WTC11 (cell line): ENCODE results near the gene OLFML2B. TPM values are rescaled to one million over a fixed set of nuclear protein-coding genes. Genes with fewer than 3 reads are reported as not detected.

Experiments
- ATAC-seq: fragments of 200-7000 bp; cut with Tn5 transposase; 2 replicates; pipeline ENCODE4 v1.10.0; 2021; ENCODE audit warnings: mild to moderate bottlenecking, moderate library complexity
- CTCF ChIA-PET: fragments of 300-600 bp; sonication (Branson Sonifier 250); formaldehyde crosslinking; loops from one replicate; lab custom pipeline; 2021; ENCODE audit warnings: antibody characterized with exemption; lab: Charles Lee
- POLR2A ChIA-PET: fragments of 350-600 bp; sonication (Branson Sonifier 250); formaldehyde crosslinking; loops from one replicate; lab custom pipeline; 2021; ENCODE audit warnings: antibody characterized with exemption; lab: Charles Lee
- DNase-seq: peaks from one replicate; pipeline ENCODE4 v3.0.0; 2021; ENCODE audit warnings: low spot score
- H3K27ac Mint-ChIP-seq: 2 replicates; pipeline ENCODE4 v1.8.0; 2021; ENCODE audit warnings: mixed read lengths
- H3K27me3 Mint-ChIP-seq: 2 replicates; pipeline ENCODE4 v1.8.0; 2021; ENCODE audit warnings: low read depth, mild to moderate bottlenecking, moderate library complexity, mixed read lengths
- H3K36me3 Mint-ChIP-seq: 2 replicates; pipeline ENCODE4 v1.8.0; 2021; ENCODE audit warnings: mixed read lengths
- H3K4me1 Mint-ChIP-seq: 2 replicates; pipeline ENCODE4 v1.8.0; 2022; ENCODE audit warnings: mixed read lengths
- H3K4me3 Mint-ChIP-seq: 2 replicates; pipeline ENCODE4 v1.8.0; 2021; ENCODE audit warnings: mild to moderate bottlenecking, moderate library complexity, mixed read lengths
- H3K9me3 Mint-ChIP-seq: 2 replicates; pipeline ENCODE4 v1.8.0; 2021; ENCODE audit warnings: mixed read lengths
- CBFB ChIP-seq: sonication (generic); formaldehyde crosslinking; IDR thresholded peaks from 2 replicates; pipeline ENCODE4 v1.8.1; 2022; ENCODE audit warnings: mild to moderate bottlenecking, low read depth, missing genetic modification reagents
- CREM ChIP-seq: sonication (generic); formaldehyde crosslinking; IDR thresholded peaks from 2 replicates; pipeline ENCODE4 v1.8.1; 2022; ENCODE audit warnings: mild to moderate bottlenecking, missing genetic modification reagents, moderate library complexity
- E2F4 ChIP-seq: sonication (generic); formaldehyde crosslinking; IDR thresholded peaks from 2 replicates; pipeline ENCODE4 v1.8.1; 2022; ENCODE audit warnings: low read depth, mild to moderate bottlenecking, moderate library complexity, missing genetic modification reagents, borderline replicate concordance
- ETV6 ChIP-seq: sonication (generic); formaldehyde crosslinking; IDR thresholded peaks from 2 replicates; pipeline ENCODE4 v1.8.1; 2022; ENCODE audit warnings: mild to moderate bottlenecking, missing genetic modification reagents
- JAZF1 ChIP-seq: fragments of 250-450 bp; sonication (Bioruptor Pico); IDR thresholded peaks from 2 replicates; pipeline ENCODE4 v1.9.0; 2021; ENCODE audit warnings: moderate library complexity, mild to moderate bottlenecking, inconsistent platforms
- NFATC4 ChIP-seq: fragments of 250-450 bp; sonication (Bioruptor Pico); IDR thresholded peaks from 2 replicates; pipeline ENCODE4 v1.9.0; 2021; ENCODE audit warnings: mild to moderate bottlenecking
- NFYB ChIP-seq: sonication (generic); formaldehyde crosslinking; conservative IDR thresholded peaks from 2 replicates; pipeline ENCODE4 v1.8.0; 2022; ENCODE audit warnings: low read depth, missing genetic modification reagents
- NR2C2 ChIP-seq: sonication (generic); formaldehyde crosslinking; IDR thresholded peaks from 2 replicates; pipeline ENCODE4 v1.8.0; 2022; ENCODE audit warnings: mild to moderate bottlenecking, missing genetic modification reagents
- SMAD4 ChIP-seq: sonication (generic); formaldehyde crosslinking; IDR thresholded peaks from 2 replicates; pipeline ENCODE4 v1.8.0; 2022; ENCODE audit warnings: mild to moderate bottlenecking, missing genetic modification reagents
- SP1 ChIP-seq: sonication (generic); formaldehyde crosslinking; conservative IDR thresholded peaks from 2 replicates; pipeline ENCODE4 v1.8.1; 2022; ENCODE audit warnings: missing genetic modification reagents
- TEAD4 ChIP-seq: sonication (generic); formaldehyde crosslinking; IDR thresholded peaks from 2 replicates; pipeline ENCODE4 v1.8.0; 2022; ENCODE audit warnings: mild to moderate bottlenecking, missing genetic modification reagents
- ZNF121 ChIP-seq: sonication (generic); formaldehyde crosslinking; IDR thresholded peaks from 2 replicates; pipeline ENCODE4 v1.8.0; 2023; ENCODE audit warnings: missing genetic modification reagents
- ZNF219 ChIP-seq: sonication (generic); formaldehyde crosslinking; IDR thresholded peaks from 2 replicates; pipeline ENCODE4 v1.8.0; 2023; ENCODE audit warnings: missing genetic modification reagents, mild to moderate bottlenecking, borderline replicate concordance
- ZNF423 ChIP-seq: fragments of 250-450 bp; sonication (Bioruptor Pico); IDR thresholded peaks from 2 replicates; pipeline ENCODE4 v2.1.2; 2022; ENCODE audit warnings: mild to moderate bottlenecking, moderate library complexity
- total RNA-seq: library from RNA; stranded (reverse); gene quantifications from 3 replicates; pipeline ENCODE4 v1.2.3, GENCODE V29; 2021
- TF ChIP-seq, protein P1 (sequence below): sonication (generic); formaldehyde crosslinking; IDR thresholded peaks from 2 replicates; pipeline ENCODE4 v1.8.0; 2022; ENCODE audit warnings: mild to moderate bottlenecking, missing genetic modification reagents
- TF ChIP-seq, protein P2 (sequence below): sonication (generic); formaldehyde crosslinking; IDR thresholded peaks from 2 replicates; pipeline ENCODE4 v1.8.1; 2023; ENCODE audit warnings: mild to moderate bottlenecking, missing genetic modification reagents, moderate library complexity
- TF ChIP-seq, protein P3 (sequence below): fragments of 250-450 bp; sonication (Bioruptor Pico); IDR thresholded peaks from 2 replicates; pipeline ENCODE4 v1.9.0; 2021; ENCODE audit warnings: mild to moderate bottlenecking
- TF ChIP-seq, protein P4 (sequence below): sonication (generic); formaldehyde crosslinking; conservative IDR thresholded peaks from 2 replicates; pipeline ENCODE4 v1.8.1; 2023; ENCODE audit warnings: mild to moderate bottlenecking, low read depth, missing genetic modification reagents, moderate library complexity
- TF ChIP-seq, protein P5 (sequence below): fragments of 250-450 bp; sonication (Bioruptor Pico); IDR thresholded peaks from 2 replicates; pipeline ENCODE4 v2.1.2; 2022; ENCODE audit warnings: mild to moderate bottlenecking, moderate library complexity
- TF ChIP-seq, protein P6 (sequence below): fragments of 250-450 bp; sonication (Bioruptor Pico); conservative IDR thresholded peaks from 2 replicates; pipeline ENCODE4 v1.9.0; 2021; ENCODE audit warnings: mild to moderate bottlenecking
- TF ChIP-seq, protein P7 (sequence below): fragments of 250-450 bp; sonication (Bioruptor Pico); IDR thresholded peaks from 2 replicates; pipeline ENCODE4 v1.8.0; 2021; ENCODE audit warnings: mild to moderate bottlenecking

The OLFML2B gene
- total RNA-seq, 1 experiment from 2014 or later, result 4.9 TPM

DNA sequence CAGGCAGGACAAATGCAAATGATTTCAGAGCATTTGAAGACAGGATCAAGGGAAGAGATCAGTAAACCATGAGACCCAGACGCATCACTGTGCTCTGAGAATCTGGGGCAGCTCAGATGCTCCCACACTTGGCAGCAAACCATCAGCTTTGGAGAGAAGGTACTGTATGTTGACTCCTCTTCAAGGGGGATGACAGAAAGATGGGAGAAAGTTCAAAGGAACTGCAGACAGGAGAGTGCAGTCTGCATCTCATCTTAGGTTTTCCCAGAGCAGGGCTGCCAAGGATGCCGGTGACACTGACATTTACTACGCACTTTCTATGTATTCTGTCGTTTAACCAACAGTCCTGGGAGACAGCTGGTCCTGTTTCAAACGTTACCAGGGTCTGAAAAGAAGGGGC is 35.8 kb downstream of the OLFML2B start:
- ATAC-seq, result no peak
- no peak overlapping the region for H3K4me3 Mint-ChIP-seq
- peaks cover 36% of the 10 kb centered on the region for H3K9me3 Mint-ChIP-seq
- H3K36me3 Mint-ChIP-seq, result peaks cover 8% of the 10 kb centered on the region
- TF ChIP-seq, protein P1, sequence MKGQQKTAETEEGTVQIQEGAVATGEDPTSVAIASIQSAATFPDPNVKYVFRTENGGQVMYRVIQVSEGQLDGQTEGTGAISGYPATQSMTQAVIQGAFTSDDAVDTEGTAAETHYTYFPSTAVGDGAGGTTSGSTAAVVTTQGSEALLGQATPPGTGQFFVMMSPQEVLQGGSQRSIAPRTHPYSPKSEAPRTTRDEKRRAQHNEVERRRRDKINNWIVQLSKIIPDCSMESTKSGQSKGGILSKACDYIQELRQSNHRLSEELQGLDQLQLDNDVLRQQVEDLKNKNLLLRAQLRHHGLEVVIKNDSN (CRISPR knock-in tag), result no peak
- TF ChIP-seq JAZF1 (no peak), NFATC4 (no peak)
- TF ChIP-seq, protein P2, sequence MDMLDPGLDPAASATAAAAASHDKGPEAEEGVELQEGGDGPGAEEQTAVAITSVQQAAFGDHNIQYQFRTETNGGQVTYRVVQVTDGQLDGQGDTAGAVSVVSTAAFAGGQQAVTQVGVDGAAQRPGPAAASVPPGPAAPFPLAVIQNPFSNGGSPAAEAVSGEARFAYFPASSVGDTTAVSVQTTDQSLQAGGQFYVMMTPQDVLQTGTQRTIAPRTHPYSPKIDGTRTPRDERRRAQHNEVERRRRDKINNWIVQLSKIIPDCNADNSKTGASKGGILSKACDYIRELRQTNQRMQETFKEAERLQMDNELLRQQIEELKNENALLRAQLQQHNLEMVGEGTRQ (CRISPR knock-in tag), result no peak
- DNase-seq, result no peak
- no peaks in the 10 kb centered on the region for H3K4me1 Mint-ChIP-seq
- no peaks in the 10 kb centered on the region; the same call in 1 of the 2 replicates for H3K27me3 Mint-ChIP-seq
- CTCF ChIA-PET, result interaction anchor here (1.3 kb wide), 1 partner anchor 49 kb away, joined by 6 read pairs; no protein-coding TSS in a partner anchor
- POLR2A ChIA-PET, result no interaction called here
- H3K27ac Mint-ChIP-seq, result no peak overlapping the region

DNA sequence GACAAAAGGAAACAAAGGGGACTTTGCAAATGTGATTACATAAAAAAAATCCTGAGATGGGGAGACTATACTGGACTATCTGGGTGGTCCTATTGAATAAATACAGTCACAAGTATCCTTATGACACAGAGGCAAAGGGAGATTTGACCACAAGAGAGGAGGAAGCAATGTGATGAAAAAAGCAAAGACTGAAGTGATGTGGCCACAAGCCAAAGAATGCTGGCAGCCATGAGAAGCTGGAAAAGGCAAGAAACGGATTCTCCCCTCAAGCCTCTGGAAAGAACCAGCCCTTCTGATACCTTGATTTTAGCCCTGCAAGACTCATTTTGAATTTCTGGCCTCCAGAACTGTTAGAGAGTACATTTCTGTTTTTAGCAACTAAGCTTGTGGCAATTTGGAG is 36.4 kb downstream of the OLFML2B start:
- peaks cover 10% of the 10 kb centered on the region for H3K36me3 Mint-ChIP-seq
- H3K9me3 Mint-ChIP-seq, result peaks cover 31% of the 10 kb centered on the region
- no peak overlapping the region for H3K27ac Mint-ChIP-seq
- no peaks in the 10 kb centered on the region; the same call in 1 of the 2 replicates for H3K27me3 Mint-ChIP-seq
- H3K4me1 Mint-ChIP-seq, result no peaks in the 10 kb centered on the region
- DNase-seq, result no peak
- no peak overlapping the region for H3K4me3 Mint-ChIP-seq
- POLR2A ChIA-PET, result no interaction called here
- ATAC-seq, result no peak
- CTCF ChIA-PET, result interaction anchor here (1.3 kb wide), 1 partner anchor 50 kb away, joined by 6 read pairs; no protein-coding TSS in a partner anchor
- TF ChIP-seq, protein P3, sequence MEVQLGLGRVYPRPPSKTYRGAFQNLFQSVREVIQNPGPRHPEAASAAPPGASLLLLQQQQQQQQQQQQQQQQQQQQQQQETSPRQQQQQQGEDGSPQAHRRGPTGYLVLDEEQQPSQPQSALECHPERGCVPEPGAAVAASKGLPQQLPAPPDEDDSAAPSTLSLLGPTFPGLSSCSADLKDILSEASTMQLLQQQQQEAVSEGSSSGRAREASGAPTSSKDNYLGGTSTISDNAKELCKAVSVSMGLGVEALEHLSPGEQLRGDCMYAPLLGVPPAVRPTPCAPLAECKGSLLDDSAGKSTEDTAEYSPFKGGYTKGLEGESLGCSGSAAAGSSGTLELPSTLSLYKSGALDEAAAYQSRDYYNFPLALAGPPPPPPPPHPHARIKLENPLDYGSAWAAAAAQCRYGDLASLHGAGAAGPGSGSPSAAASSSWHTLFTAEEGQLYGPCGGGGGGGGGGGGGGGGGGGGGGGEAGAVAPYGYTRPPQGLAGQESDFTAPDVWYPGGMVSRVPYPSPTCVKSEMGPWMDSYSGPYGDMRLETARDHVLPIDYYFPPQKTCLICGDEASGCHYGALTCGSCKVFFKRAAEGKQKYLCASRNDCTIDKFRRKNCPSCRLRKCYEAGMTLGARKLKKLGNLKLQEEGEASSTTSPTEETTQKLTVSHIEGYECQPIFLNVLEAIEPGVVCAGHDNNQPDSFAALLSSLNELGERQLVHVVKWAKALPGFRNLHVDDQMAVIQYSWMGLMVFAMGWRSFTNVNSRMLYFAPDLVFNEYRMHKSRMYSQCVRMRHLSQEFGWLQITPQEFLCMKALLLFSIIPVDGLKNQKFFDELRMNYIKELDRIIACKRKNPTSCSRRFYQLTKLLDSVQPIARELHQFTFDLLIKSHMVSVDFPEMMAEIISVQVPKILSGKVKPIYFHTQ, result no peak
- TF ChIP-seq, protein P4, sequence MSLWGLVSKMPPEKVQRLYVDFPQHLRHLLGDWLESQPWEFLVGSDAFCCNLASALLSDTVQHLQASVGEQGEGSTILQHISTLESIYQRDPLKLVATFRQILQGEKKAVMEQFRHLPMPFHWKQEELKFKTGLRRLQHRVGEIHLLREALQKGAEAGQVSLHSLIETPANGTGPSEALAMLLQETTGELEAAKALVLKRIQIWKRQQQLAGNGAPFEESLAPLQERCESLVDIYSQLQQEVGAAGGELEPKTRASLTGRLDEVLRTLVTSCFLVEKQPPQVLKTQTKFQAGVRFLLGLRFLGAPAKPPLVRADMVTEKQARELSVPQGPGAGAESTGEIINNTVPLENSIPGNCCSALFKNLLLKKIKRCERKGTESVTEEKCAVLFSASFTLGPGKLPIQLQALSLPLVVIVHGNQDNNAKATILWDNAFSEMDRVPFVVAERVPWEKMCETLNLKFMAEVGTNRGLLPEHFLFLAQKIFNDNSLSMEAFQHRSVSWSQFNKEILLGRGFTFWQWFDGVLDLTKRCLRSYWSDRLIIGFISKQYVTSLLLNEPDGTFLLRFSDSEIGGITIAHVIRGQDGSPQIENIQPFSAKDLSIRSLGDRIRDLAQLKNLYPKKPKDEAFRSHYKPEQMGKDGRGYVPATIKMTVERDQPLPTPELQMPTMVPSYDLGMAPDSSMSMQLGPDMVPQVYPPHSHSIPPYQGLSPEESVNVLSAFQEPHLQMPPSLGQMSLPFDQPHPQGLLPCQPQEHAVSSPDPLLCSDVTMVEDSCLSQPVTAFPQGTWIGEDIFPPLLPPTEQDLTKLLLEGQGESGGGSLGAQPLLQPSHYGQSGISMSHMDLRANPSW (CRISPR knock-in tag), result no peak
- TF ChIP-seq NR2C2, result no peak
- no peak for TF ChIP-seq ETV6 (CRISPR knock-in tag)
- TF ChIP-seq ZNF121 (CRISPR knock-in tag), result no peak
- TF ChIP-seq, protein P5, sequence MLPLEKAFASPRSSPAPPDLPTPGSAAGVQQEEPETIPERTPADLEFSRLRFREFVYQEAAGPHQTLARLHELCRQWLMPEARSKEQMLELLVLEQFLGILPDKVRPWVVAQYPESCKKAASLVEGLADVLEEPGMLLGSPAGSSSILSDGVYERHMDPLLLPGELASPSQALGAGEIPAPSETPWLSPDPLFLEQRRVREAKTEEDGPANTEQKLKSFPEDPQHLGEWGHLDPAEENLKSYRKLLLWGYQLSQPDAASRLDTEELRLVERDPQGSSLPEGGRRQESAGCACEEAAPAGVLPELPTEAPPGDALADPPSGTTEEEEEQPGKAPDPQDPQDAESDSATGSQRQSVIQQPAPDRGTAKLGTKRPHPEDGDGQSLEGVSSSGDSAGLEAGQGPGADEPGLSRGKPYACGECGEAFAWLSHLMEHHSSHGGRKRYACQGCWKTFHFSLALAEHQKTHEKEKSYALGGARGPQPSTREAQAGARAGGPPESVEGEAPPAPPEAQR (CRISPR knock-in tag), result no peak
- no peak for TF ChIP-seq CBFB (CRISPR knock-in tag)
- TF ChIP-seq E2F4 (CRISPR knock-in tag), result no peak
- TF ChIP-seq CREM (CRISPR knock-in tag), result no peak
- TF ChIP-seq ZNF423 (CRISPR knock-in tag), result no peak
- no peak for TF ChIP-seq SMAD4 (CRISPR knock-in tag)
- no peak for TF ChIP-seq ZNF219 (CRISPR knock-in tag)
- TF ChIP-seq, protein P6, sequence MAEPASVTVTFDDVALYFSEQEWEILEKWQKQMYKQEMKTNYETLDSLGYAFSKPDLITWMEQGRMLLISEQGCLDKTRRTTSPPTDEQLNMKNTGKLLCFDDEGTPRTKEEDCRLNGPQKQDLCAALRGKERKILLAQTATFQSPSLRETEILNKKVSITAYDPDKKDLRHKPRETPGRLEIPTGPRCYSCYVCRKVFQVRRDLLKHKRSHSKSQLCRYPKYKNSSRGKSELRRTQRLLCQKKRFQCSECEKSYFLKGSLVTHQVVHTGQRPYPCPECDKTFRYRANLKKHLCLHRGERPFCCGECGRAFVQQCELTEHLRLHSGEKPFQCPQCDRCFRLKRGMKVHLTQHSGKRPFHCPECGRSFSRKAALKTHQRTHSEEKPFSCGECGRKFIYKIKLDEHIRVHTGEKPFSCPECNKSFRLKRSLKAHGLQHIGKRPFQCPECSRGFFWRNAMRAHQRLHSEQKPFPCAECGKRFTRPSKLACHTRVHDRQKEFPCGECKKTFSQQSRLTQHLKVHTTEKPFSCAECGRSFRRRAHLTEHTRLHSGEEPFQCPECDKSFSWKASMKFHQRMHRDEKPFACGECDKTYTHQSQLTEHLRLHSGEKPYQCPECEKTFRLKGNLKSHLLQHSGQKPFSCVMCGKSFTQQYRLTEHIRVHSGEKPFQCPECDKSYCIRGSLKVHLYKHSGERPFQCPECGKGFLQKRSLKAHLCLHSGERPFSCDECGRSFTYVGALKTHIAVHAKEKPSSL (CRISPR knock-in tag), result no peak
- no peak for TF ChIP-seq TEAD4 (CRISPR knock-in tag)
- TF ChIP-seq, protein P7, sequence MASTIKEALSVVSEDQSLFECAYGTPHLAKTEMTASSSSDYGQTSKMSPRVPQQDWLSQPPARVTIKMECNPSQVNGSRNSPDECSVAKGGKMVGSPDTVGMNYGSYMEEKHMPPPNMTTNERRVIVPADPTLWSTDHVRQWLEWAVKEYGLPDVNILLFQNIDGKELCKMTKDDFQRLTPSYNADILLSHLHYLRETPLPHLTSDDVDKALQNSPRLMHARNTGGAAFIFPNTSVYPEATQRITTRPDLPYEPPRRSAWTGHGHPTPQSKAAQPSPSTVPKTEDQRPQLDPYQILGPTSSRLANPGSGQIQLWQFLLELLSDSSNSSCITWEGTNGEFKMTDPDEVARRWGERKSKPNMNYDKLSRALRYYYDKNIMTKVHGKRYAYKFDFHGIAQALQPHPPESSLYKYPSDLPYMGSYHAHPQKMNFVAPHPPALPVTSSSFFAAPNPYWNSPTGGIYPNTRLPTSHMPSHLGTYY (CRISPR knock-in tag), result no peak
- no peak for TF ChIP-seq NFYB (CRISPR knock-in tag)
- no peak for TF ChIP-seq SP1
